Hepatocyte (in vitro differentiated cells): ENCODE data around the gene NPBWR2. TPM values are rescaled to one million over a fixed set of nuclear protein-coding genes. Genes with fewer than 3 reads are reported as not detected.
A peak's percentile ranks its signal among the peaks of the same experiment; 100 is the strongest.

Experiments used
- DNase-seq: peaks from one replicate; pipeline ENCODE4 v3.0.0-alpha.2; 2016; ENCODE audit warnings: low spot score
- H2AFZ ChIP-seq: fragments of 200-600 bp; sonication (generic); 2 replicates; pipeline ENCODE4 v1.6.0; 2016; ENCODE audit warnings: antibody characterized with exemption, mild to moderate bottlenecking
- H3K27ac ChIP-seq: fragments of 200-600 bp; sonication (generic); 2 replicates; pipeline ENCODE4 v1.5.1; 2016; ENCODE audit warnings: mild to moderate bottlenecking
- H3K27me3 ChIP-seq: fragments of 200-600 bp; sonication (generic); 2 replicates; pipeline ENCODE4 v1.6.1; 2016
- H3K36me3 ChIP-seq: fragments of 200-600 bp; sonication (generic); replicated peaks from 2 replicates; pipeline ENCODE4 v1.5.1; 2016; ENCODE audit warnings: low read depth; ENCODE audit not compliant: insufficient read depth
- H3K4me1 ChIP-seq: fragments of 200-600 bp; sonication (generic); 2 replicates; pipeline ENCODE4 v1.5.1; 2016; ENCODE audit warnings: mild to moderate bottlenecking, moderate library complexity; ENCODE audit not compliant: insufficient read depth
- H3K4me2 ChIP-seq: fragments of 200-600 bp; sonication (generic); 2 replicates; pipeline ENCODE4 v1.6.0; 2016
- H3K4me3 ChIP-seq: fragments of 200-600 bp; sonication (generic); 2 replicates; pipeline ENCODE4 v1.5.1; 2016; ENCODE audit warnings: mild to moderate bottlenecking
- H3K79me2 ChIP-seq: fragments of 200-600 bp; sonication (generic); 2 replicates; pipeline ENCODE4 v1.6.0; 2017; ENCODE audit warnings: mild to moderate bottlenecking
- H3K9me2 ChIP-seq: fragments of 200-600 bp; sonication (generic); replicated peaks from 2 replicates; pipeline ENCODE4 v1.6.0; 2017; ENCODE audit warnings: mild to moderate bottlenecking; ENCODE audit not compliant: insufficient read depth
- H3K9me3 ChIP-seq: fragments of 200-600 bp; sonication (generic); 2 replicates; pipeline ENCODE4 v1.5.1; 2016; ENCODE audit warnings: low read depth, mild to moderate bottlenecking
- H4K20me1 ChIP-seq: fragments of 200-600 bp; sonication (generic); 2 replicates; pipeline ENCODE4 v1.6.0; 2016; ENCODE audit warnings: mild to moderate bottlenecking; ENCODE audit not compliant: insufficient read depth, poor library complexity, severe bottlenecking
- CTCF ChIP-seq: fragments of 200-600 bp; sonication (generic); IDR thresholded peaks from 2 replicates; pipeline ENCODE4 v1.5.1; 2016; ENCODE audit warnings: antibody characterized with exemption, mild to moderate bottlenecking; ENCODE audit not compliant: poor library complexity
- EZH2 ChIP-seq: fragments of 200-600 bp; sonication (generic); IDR thresholded peaks from 2 replicates; pipeline ENCODE4 v1.6.1; 2016; ENCODE audit warnings: antibody characterized with exemption, mild to moderate bottlenecking, borderline replicate concordance
- EZH2phosphoT487 ChIP-seq: fragments of 200-600 bp; sonication (generic); IDR thresholded peaks from one replicate; pipeline ENCODE4 v1.6.1; 2018; ENCODE audit warnings: antibody characterized with exemption, mild to moderate bottlenecking, low read depth, moderate library complexity; ENCODE audit not compliant: unreplicated experiment, severe bottlenecking
- WGBS: methylation state at CpG from one replicate; pipeline ENCODE4 v1.1.6; 2016; ENCODE audit warnings: low lambda C conversion rate; ENCODE audit errors: missing lambda C conversion rate; 5-methylcytosine and 5-hydroxymethylcytosine counted together
- polyA plus RNA-seq: library from polyadenylated mRNA; unstranded; fragments of >200 nt; fragmentation: Nextera tagmentation; extraction: Ambion mirVana; gene quantifications from 2 replicates; pipeline ENCODE4 v1.2.1, GENCODE V29; 2016
- total RNA-seq: library from RNA; depleted of rRNA; stranded (reverse); fragments of >200 nt; gene quantifications from 2 replicates; pipeline ENCODE4 v1.2.3, GENCODE V29; 2014

NPBWR2 gene
- total and polyA plus RNA-seq, 2 experiments from 2014 or later: not detected

- Histone ChIP-seq H3K9me2 (no peaks in the 10 kb centered on the region), H2AFZ (no peak overlapping the region), H3K36me3 (no peaks in the 10 kb centered on the region), H3K79me2 (no peaks in the 10 kb centered on the region), H3K4me1 (peaks cover 19% of the 10 kb centered on the region), H4K20me1 (no peaks in the 10 kb centered on the region), H3K9me3 (no peaks in the 10 kb centered on the region), H3K4me3 (no peak overlapping the region), H3K27ac (no peak overlapping the region), H3K4me2 (no peak overlapping the region), H3K27me3 (peaks cover 38% of the 10 kb centered on the region)
- no peak for TF ChIP-seq EZH2phosphoT487
- TF ChIP-seq CTCF: no peak
- no peak for TF ChIP-seq EZH2
- WGBS: 98% methylated on average over 6 of the region's 6 CpGs
- DNase-seq: no peak
Measured at GRCh38 chr20:64081624-64081964, 25.8 kb downstream of the NPBWR2 start.

GRCh38 chr20:64080813-64081623 is 26.3 kb downstream of the NPBWR2 start:
- no peak overlapping the region for H3K27ac ChIP-seq
- H3K36me3 ChIP-seq: no peaks in the 10 kb centered on the region
- peaks cover 34% of the 10 kb centered on the region for H3K27me3 ChIP-seq
- no peaks in the 10 kb centered on the region for H3K9me2 ChIP-seq
- no peak for DNase-seq
- no peaks in the 10 kb centered on the region for H3K79me2 ChIP-seq
- H3K4me1 ChIP-seq: peaks cover 19% of the 10 kb centered on the region
- WGBS: 90% methylated on average over 11 of the region's 17 CpGs
- H3K4me3 ChIP-seq: no peak overlapping the region
- no peaks in the 10 kb centered on the region for H4K20me1 ChIP-seq
- no peak overlapping the region for H2AFZ ChIP-seq
- TF ChIP-seq EZH2phosphoT487 (no peak), EZH2 (no peak), CTCF (no peak)
- no peaks in the 10 kb centered on the region for H3K9me3 ChIP-seq
- peak overlapping the region; percentile 91 for H3K4me2 ChIP-seq

GRCh38 chr20:64080013-64080812 is 27.2 kb downstream of the NPBWR2 start, which contains the start of gene OPRL1:
OPRL1 (plus strand) TSS chr20:64080082; CDS start chr20:64092721, 12,639 bp downstream.
- WGBS: 17% methylated on average over 36 of the region's 62 CpGs
- no peaks in the 10 kb centered on the region for H3K36me3 ChIP-seq
- peak within 1 kb of the TSS; percentile 45 for H3K27ac ChIP-seq
- peak within 1 kb of the TSS; percentile 98 for H3K4me2 ChIP-seq
- peaks cover 19% of the 10 kb centered on the region for H3K4me1 ChIP-seq
- no peaks in the 10 kb centered on the region for H3K9me2 ChIP-seq
- H4K20me1 ChIP-seq: no peaks in the 10 kb centered on the region
- DNase-seq: no peak
- TF ChIP-seq CTCF: no peak
- TF ChIP-seq EZH2: no peak
- TF ChIP-seq EZH2phosphoT487: no peak
- H3K9me3 ChIP-seq: no peaks in the 10 kb centered on the region
- H2AFZ ChIP-seq: peak within 1 kb of the TSS; percentile 83
- H3K27me3 ChIP-seq: peaks cover 26% of the 10 kb centered on the region
- peak within 1 kb of the TSS; percentile 85 for H3K4me3 ChIP-seq
- no peaks in the 10 kb centered on the region for H3K79me2 ChIP-seq
